Upper lobe of right lung (tissue), 1 donor: ENCODE measurements around the gene PPP2R2C. TPM values are rescaled to one million over a fixed set of nuclear protein-coding genes. Genes with fewer than 3 reads are reported as not detected.

Experiments used
- ATAC-seq: fragments of 200-7000 bp; cut with Tn5 transposase; one replicate; pipeline ENCODE4 v1.9.1; 2020; ENCODE audit warnings: mild to moderate bottlenecking, moderate library complexity
- DNase-seq: peaks from one replicate; pipeline ENCODE4 v3.0.0-alpha.2; 2020
- H3K27ac ChIP-seq: fragments of 200-600 bp; one replicate; pipeline ENCODE4 v1.8.0; 2022
- H3K27me3 ChIP-seq: fragments of 200-600 bp; one replicate; pipeline ENCODE4 v1.8.0; 2022; ENCODE audit warnings: mild to moderate bottlenecking
- H3K36me3 ChIP-seq: fragments of 200-600 bp; one replicate; pipeline ENCODE4 v1.8.0; 2022
- H3K4me1 ChIP-seq: fragments of 200-600 bp; one replicate; pipeline ENCODE4 v1.8.0; 2022
- H3K4me3 ChIP-seq: fragments of 200-600 bp; one replicate; pipeline ENCODE4 v1.8.0; 2022; ENCODE audit warnings: mild to moderate bottlenecking
- H3K9me3 ChIP-seq: fragments of 200-600 bp; one replicate; pipeline ENCODE4 v1.8.0; 2022
- intact Hi-C: fragments of 100-400 bp; cut with DNase I; formaldehyde crosslinking; loops from one replicate; pipeline ENCODE4 v1.11.0; 2022
- total RNA-seq: library from RNA; stranded (reverse); fragmentation: NEBNext Ultra II Directional; extraction: Animal tissue kit (Norgen Biotek cat#: 25700); gene quantifications from one replicate; pipeline ENCODE4 v1.2.1, GENCODE V29; 2021
- TF ChIP-seq, protein P1 (sequence below): fragments of 200-600 bp; IDR thresholded peaks from one replicate; pipeline ENCODE4 v1.8.0; 2022; ENCODE audit warnings: antibody characterized with exemption
- donor health status: DM: no; HTN: yes; CAD: no; lungs with severe emphysema.

Gene PPP2R2C
- total RNA-seq, 1 donor from 2014 or later, result 0.09 TPM

GRCh38 chr4:6449746-6450369 lies 22.6 kb downstream of the PPP2R2C start:
- ATAC-seq (no peak), DNase-seq (no peak)
- Histone ChIP-seq H3K27ac (no peak overlapping the region), H3K9me3 (no peaks in the 10 kb centered on the region), H3K36me3 (no peaks in the 10 kb centered on the region), H3K27me3 (peaks cover 4% of the 10 kb centered on the region), H3K4me1 (no peaks in the 10 kb centered on the region), H3K4me3 (no peak overlapping the region)
- intact Hi-C loops, result no loop called here
- TF ChIP-seq, protein P1, sequence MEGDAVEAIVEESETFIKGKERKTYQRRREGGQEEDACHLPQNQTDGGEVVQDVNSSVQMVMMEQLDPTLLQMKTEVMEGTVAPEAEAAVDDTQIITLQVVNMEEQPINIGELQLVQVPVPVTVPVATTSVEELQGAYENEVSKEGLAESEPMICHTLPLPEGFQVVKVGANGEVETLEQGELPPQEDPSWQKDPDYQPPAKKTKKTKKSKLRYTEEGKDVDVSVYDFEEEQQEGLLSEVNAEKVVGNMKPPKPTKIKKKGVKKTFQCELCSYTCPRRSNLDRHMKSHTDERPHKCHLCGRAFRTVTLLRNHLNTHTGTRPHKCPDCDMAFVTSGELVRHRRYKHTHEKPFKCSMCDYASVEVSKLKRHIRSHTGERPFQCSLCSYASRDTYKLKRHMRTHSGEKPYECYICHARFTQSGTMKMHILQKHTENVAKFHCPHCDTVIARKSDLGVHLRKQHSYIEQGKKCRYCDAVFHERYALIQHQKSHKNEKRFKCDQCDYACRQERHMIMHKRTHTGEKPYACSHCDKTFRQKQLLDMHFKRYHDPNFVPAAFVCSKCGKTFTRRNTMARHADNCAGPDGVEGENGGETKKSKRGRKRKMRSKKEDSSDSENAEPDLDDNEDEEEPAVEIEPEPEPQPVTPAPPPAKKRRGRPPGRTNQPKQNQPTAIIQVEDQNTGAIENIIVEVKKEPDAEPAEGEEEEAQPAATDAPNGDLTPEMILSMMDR, result no peak

- H3K9me3 ChIP-seq, result no peaks in the 10 kb centered on the region
- peaks cover 4% of the 10 kb centered on the region for H3K27me3 ChIP-seq
- no peaks in the 10 kb centered on the region for H3K4me1 ChIP-seq
- H3K27ac ChIP-seq, result no peak overlapping the region
- DNase-seq (peak; percentile 53), ATAC-seq (no peak)
- intact Hi-C loops, result no loop called here
- no peak overlapping the region for H3K4me3 ChIP-seq
- H3K36me3 ChIP-seq, result no peaks in the 10 kb centered on the region
- TF ChIP-seq, protein P1, result no peak
These were observed 23.1 kb downstream of the PPP2R2C start for GRCh38 chr4:6449335-6449734.

GRCh38 chr4:6448476-6449170 lies 23.8 kb downstream of the PPP2R2C start:
- H3K4me3 ChIP-seq, result no peak overlapping the region
- TF ChIP-seq, protein P1, result no peak
- ATAC-seq, result no peak
- H3K9me3 ChIP-seq, result no peaks in the 10 kb centered on the region
- no peak overlapping the region for H3K27ac ChIP-seq
- H3K36me3 ChIP-seq, result no peaks in the 10 kb centered on the region
- no peaks in the 10 kb centered on the region for H3K4me1 ChIP-seq
- peak; percentile 52 for DNase-seq
- H3K27me3 ChIP-seq, result no peaks in the 10 kb centered on the region
- intact Hi-C loops, result no loop called here

DNA sequence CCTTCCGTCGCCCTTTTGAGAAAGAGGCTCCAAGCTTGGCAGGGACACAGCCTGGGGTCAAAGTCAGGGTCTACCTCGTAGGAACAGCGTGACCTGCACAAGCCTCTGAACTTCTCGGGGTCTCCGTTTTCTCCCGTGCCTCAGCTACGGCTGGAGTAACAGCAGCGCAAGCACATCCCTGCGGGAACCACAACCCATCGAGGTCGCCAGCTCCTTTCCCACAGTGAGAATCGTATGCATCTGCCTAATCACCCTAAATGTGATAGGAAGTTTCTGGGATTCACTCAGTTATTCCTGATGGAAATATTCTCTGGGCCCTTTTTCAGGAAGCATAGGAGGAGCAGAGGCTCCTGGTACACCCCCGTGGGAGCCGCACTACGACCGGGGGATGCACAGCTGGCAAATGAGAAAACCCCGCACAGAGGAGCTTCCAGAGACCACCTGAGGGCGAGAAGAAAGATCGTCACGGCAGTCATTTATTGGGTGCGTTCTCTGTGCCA lies 24.7 kb downstream of the PPP2R2C start:
- H3K36me3 ChIP-seq, result no peaks in the 10 kb centered on the region
- H3K4me3 ChIP-seq, result no peak overlapping the region
- TF ChIP-seq, protein P1, result no peak
- no peaks in the 10 kb centered on the region for H3K9me3 ChIP-seq
- H3K27me3 ChIP-seq, result no peaks in the 10 kb centered on the region
- ATAC-seq (no peak), DNase-seq (peak; percentile 48)
- H3K4me1 ChIP-seq, result no peaks in the 10 kb centered on the region
- no peak overlapping the region for H3K27ac ChIP-seq
- intact Hi-C loops, result no loop called here

GRCh38 chr4:6446538-6447451 lies 25.6 kb downstream of the PPP2R2C start:
- Histone ChIP-seq H3K9me3 (no peaks in the 10 kb centered on the region), H3K27ac (no peak overlapping the region), H3K36me3 (no peaks in the 10 kb centered on the region), H3K27me3 (no peaks in the 10 kb centered on the region), H3K4me3 (no peak overlapping the region), H3K4me1 (no peaks in the 10 kb centered on the region)
- ATAC-seq (no peak), DNase-seq (no peak)
- TF ChIP-seq, protein P1, result no peak
- intact Hi-C loops, result no loop called here
